ENCODE data around the gene MZT2B.
"Not testable (repeated sequence)": the region's sequence is repeated elsewhere in the genome, so short reads cannot be mapped to it uniquely, and the experiment has no call there.

The MZT2B gene

DNA sequence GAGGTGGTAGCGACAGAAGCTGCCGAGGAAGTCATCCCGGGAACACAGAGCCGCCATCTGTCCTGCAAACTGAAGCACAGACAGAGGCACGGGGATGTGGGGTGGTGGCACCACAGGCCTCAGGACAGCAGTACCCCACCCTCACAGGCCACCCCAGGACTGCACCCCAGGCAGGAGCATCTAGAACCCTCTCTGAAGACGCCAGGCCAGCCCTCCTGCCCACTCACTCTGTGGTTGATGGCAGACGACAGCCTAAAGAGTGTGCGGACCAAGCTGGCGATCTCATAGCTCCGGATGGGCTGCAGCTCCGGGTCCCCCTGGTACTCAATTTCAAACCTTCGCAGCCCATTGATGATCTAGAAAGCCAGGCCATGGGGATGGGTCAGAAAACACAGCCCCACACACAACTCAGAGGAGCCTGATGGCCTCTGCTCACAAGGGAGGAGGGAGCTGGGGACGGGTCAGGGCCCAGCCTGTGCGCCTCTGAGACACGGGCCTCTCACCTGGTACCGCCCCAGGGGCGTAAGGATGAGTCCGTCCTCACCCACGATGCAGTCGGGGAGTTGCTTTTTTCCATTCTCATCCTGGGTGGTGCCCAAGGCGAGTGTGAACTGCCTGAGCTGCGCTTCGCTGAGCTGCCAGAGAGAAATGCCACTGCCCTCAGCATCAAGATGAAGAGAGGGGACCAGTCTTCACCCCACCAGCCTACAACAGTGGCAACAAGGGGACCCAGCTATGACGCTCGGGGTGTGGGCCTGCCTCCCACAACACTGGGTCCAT, 29.1 kb upstream of the MZT2B start:
- no peak for DNase-seq

DNA sequence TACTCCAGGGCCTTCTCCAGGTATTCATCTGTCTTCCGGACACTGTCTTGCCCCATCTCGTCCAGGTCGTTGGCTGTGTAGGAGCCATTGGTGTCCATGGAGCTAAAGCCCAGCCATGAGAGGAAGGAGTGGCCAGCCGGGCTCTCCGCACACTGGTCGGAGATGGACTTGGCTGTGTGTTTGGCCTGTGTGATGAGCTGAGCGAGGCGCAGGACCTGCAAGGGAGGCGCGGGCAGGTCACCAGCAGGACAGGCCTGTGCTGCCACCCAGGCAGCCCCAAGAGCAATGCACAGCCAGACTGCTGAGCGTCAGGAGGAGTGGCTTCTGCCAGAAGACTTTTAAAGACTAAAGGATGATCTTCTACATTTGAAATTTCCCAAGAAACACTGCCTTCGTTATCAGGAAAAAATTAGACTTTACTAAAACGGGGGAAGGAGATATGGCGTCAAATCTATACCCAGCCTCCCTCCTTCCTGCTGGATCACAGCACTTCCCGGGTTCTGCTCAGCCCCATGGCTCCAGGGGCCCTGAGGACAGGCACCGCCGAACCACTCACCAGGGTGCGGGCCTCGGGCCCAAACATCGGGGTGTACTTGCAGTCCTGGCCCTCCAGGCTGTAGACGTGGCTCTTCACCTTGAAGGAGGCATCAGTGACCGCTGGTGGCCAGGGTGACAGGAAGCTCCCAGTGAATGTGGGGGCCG, 28.2 kb upstream of the MZT2B start:
- not testable (repeated sequence) for DNase-seq

DNA sequence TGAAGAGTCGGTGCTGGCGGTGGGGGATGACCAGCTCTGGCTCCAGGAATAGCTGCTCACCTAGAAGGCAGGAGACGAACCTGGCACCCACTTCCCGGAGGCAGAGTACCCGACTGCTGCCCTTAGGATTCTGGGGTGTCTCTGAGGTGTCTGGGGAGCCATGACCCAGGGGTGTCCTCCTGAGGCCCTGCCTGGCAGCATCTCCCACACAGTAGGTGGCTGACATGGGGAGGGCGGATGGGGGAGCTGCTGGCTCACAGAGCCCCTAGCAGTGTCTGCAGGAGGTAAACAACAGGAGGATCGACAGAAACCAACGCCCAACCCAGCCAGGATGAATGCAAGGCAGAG, 27.7 kb upstream of the MZT2B start:
- not testable (repeated sequence) for DNase-seq

DNA sequence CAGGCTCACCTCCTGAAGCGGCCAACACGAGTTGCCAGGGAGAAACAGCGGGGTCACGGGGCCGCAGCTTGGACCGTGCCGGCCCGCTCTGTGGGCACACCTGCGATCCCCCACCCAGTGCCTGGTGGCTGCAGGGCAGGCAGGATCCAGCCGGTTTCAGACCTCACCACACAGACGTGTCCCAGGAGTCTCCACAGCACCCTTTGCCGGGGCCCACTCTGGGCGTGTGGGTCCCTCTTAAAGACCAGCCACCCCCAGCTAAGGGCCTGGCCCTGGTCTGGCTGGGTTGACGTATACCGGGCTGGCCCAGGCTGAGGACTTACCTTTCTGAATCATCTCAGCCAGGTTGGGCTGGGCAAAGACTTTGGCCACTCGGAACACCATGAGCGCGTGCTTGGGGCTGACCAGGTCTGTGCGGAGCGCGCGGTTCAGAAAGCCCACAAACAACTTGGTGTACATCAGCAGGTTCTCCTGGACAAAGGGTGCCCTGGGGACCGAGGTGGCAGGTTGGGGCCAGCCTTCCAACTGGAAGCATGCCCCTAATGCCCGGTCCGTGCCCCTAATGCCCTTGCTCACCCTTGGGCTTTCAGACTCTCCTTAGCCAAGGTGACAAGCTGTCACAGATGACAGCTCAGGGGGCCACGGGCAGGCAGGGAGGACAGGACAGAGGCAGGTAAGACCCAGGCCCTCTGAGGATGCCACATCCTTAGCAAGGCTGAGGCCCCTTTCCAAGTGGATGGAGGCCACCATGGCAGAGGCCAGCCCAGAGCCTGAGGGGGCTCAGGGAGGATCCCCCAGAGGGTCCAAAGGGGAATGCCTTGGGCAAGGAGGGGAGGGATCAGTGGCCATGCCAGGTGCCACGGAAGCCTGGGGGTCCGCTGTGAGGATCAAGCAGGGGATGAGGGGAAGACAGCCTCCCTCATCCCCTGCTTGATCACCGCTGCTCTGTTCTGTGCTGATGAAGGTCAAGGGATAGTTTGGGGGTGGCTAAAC, 27.0 kb upstream of the MZT2B start:
- no peak for DNase-seq

DNA sequence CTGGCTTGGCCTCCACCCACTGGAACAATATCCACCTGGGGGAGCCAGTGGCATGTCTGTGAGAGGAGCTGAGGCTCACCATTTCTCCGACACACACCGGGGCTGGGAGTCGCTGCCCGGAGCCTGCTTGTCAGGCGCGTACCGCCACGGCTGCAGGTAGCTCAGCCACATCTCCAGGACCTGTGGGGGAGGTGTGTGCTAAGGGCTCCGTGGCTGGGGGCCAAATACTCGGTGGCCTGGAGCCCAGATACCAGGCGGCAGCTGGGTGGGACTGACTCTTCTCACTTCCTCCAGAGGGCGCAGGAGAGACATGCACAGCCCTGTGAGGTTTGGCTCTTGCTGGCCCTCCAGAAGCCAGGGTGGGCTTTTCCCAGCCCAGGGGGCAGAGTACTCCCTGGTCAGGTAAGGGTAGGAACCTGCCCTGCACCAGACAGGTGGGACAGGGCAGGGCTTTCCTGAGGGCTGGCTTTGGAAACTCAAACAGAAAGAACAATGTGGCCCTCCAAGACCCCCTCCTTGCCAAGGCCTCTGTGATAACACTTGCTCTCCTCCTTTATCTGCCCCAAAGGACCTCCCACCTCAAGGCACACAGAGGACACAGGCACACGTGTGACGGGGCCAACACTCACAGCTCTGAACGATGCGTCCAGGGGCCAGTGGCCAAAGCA, 26.0 kb upstream of the MZT2B start:
- peak; percentile 12 for DNase-seq

DNA sequence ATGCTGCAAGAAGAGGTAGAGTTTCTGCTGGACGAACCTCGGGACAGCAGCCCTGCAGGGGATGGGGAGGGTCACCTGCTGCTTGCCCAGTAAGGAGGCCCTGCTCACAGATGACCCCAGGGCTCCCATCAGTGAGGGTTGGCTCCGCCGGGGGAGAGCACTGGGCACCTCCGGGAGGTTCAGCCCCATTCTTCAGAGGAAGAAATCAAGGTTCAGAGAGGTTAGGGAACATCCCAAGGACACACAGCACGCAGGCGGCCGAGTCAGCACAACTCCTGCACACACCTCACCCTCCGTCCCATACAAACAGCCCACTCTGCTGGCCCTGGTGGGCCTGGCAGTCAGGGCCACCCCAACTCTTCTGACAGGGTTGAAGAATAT, 25.4 kb upstream of the MZT2B start:
- no peak for DNase-seq

DNA sequence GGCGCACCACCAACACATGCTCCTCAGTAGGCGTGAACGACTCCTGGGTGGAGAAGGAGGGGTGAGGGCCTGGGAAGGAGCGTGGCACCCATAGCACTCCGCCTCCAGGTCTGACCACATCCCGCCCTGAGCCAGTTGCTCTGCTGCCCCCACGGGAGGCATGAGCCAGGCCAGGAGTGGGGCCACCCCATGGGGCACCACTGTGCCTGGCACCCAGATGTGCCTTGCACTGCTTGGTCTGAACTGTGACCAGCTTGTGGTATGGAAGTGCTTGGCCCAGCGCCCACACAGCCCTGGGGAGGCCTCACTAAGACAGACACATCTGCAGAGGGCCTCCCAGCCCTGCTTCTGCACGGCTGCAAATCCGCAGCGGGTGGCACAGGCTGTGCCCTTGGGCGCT, 24.7 kb upstream of the MZT2B start:
- not testable (repeated sequence) for DNase-seq

DNA sequence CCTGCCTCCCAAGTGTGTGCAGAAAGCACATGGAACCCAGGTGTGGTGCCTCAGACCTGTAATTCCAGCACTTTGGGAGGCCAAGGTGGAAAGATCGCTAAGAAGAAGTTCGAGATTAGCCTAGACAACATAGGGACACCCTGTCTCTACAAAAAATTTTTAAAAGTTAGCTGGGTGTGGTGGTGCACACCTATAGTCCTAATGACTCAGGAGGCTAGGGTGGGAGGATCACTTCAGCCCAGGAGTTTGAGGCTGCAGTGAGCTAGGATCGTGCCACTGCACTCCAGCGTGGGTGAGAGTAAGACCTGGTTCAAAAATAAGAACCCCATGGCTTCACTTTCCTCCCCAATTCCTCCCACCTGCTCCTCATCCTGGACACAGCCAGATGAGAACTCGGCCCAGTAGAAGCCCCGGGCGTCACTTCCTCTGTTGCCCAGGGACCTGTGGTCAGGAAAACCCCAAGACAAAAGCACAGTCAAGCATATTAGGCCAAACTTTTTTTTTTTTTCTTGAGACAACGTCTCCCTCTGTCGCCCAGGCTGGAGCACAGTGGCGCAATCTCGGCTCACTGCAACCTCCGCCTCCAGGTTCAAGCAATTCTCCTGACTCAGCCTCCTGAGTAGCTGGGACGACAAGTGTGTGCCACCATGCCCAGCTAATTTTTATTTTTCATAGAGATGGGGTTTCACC, 24.1 kb upstream of the MZT2B start:
- not testable (repeated sequence) for DNase-seq

DNA sequence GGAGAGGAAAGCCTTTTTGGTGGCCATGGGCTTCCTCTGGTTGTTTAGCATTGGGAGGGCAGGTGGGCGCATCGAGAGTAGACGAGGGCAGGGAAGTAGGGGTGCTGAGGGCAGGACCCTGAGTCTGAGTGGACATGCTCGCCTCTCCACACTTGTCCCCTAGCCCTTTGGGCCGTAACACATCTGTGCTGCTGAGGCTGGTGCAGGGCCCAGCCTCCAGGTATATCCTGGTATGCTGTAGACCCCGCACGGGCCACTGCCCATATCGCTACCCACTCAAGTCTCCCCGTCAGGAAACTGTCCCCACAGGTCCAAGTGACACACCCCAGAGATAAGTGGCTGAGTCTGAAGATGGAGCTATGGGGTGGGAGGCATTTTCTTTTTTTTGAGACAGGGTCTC, 23.4 kb upstream of the MZT2B start:
- no peak for DNase-seq

DNA sequence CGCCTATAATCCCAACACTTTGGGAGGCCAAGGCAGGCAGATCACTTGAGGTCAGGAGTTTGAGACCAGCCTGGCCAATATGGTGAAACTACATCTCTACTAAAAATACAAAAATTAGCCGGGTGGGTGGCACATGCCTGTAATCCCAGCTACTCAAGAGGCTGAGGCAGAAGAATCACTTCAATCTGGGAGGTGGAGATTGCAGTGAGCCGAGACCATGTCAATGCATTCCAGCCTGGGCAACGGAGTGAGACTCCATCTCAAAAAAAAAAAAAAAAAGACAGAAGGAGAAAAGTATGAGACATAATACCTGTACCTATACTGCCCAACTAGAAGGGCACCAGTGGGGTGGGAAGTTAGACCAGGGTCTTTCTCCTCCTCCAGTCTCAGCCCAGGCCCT, 22.7 kb upstream of the MZT2B start:
- DNase-seq, result not testable (repeated sequence)

DNA sequence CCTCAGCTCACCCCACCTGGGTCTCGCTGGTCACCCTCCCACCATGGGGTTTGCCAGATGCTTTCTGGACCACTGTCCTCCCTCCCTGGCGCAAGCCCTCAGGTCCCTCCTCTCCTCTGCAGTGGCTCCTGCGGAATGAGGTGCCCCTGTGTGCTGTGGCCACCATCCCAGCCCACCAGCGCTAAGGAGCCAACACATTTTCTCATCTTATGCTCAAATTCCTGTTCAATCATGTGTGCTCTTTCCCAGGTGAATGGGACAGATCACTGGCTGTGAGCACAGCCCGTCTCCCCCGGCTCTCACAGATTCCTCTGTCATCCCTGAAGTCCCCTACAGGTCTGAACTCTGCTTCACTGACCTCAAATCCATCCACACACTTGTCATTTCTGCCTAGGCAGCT, 21.9 kb upstream of the MZT2B start:
- no peak for DNase-seq

DNA sequence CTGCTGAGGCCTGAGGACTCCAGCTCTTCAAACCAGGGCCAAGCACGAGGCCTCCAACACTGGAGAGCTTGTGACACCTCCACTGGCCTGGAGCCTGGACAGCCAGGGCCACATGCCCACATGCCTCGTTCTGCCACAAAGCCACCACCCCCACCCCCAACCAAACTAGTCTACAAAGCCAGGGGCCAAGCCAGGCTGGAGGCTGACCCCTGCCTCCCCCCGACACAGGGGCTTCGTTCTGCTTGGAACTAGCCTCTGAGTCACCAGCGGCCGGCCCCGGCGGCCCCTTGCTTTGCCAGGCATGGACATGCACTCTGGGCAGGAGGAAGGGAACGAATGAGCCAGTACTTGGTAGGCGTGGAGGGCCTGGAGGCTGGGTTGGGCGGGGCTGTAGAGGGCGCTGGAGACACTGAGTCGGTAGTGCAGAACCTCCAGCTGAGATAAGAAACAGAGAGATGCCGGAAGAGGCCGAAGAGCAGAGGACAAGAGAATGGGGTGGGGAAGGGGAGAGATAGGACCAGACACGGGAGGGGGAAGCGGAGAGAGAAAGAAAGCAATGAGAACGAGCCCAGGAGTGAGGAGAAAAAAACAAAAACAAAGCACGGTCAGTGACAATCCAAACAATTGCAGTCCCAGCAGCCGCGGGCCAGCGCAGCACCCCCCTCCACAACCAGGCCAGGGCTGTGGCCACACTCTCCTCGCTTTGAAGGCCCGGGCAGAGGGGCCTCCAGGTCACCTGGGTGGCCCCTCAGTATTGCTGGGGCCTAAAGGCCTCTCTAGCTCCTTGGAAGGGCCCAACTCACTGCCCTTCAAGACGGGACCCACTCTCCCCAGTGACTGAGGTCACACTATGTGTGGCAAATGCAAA, 21.0 kb upstream of the MZT2B start:
- not testable (repeated sequence) for DNase-seq

DNA sequence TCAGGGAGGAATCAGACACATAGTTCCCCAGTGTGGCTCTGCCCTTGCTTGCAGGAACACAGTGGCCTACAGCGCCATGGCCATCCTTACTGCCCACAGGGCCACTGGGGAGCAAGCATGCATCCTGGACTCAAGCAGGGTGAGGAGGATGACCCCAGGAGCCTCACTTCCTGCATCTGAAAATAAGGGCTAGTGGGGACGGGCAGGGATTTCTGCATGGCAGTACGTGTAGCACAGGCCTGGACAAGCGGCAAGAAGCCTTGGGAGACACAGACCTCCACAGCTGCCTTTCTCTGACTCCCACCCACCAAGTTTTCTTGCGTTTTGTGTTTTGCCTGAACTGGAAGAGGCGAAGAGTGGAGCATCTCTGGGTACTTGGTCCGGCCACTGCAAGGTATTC, 19.6 kb upstream of the MZT2B start:
- not testable (repeated sequence) for DNase-seq

DNA sequence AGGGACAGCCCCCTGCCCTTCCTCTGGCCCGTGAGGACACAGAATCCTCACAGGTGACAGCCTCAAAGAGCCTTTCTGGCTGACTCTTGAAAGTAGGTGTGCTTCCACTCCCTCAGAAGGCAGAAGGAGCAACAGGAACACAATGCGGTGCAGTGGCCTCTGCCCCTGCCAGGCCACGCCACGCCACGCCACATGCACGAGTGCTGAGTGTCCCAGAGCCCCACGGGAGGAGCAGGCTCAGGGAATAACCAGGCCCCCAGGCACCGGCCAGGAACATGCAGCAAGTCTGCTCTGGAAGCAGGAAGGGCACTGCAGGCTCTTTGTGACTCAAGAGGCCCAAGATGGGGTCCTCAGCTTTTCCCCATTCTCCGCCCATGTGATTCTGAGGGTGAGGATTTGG, 19.1 kb upstream of the MZT2B start:
- DNase-seq, result no peak

DNA sequence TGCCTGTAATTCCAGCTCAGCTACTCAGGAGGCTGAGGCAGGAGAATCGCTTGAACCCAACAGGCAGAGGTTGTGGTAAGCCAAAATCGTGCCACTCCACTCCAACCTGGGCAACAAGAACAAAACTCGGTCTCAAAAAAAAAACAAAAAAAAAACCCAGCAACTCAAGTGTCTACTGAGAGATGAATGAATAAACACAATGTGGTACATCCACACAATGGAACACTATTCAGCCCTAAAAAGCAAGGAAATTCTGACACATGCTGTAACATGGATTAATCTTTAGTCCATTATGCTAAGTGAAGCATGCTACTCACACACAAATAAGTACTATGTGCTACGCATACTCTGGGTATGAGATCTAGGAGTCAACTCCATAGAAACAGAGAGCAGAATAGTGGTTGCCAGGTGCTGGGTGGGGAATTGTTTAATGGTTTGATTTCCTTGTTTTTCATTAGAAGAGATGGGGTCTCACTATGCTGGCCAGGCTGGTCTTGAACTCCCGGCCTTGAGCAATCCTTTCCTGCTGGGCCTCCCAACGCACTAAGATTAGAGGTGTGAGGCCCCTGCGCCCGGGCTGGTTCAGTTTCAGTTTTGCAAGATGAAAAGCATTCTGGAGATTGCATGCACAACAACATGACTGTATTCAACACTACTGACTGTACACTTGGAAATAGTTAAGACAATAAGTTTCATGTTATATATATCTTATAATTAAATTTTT, 16.6 kb upstream of the MZT2B start:
- no peak for DNase-seq

DNA sequence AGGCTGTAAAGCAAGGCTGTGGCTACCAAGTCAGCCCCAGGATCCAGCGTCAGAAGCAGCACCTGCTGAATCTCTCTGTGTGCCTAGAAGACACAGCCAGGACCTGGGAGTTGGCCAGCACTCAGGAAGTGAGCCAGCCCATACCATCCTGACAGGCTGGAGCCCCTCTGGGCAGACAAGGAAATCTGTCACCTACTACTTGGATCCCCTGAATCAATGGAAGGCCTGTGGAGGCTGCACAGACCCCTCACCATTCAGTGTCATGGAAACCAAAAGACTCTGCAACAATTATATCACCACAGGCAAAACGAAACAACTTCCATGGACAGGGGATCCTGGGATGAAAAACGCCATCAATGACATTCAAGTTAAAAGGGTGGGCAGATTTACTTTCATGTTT, 15.5 kb upstream of the MZT2B start:
- DNase-seq, result not testable (repeated sequence)

DNA sequence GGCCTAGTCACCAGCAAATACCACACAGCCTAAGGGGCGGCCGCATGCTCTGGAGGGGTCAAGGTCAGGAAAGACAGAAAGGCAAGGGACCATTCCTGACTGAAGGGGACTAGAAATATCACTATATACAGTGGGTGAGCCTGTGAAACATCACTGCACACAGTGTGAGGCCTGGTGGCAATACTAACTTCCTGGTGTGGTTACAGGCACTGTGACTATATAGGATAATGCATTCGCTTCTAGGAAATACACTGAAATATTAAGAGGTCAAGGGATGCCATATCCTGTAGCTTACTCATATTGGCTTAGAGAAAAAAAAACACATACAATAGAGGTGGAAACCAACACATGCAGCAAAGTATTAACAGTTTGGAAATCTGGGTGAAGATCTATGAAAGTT, 12.9 kb upstream of the MZT2B start:
- not testable (repeated sequence) for DNase-seq

DNA sequence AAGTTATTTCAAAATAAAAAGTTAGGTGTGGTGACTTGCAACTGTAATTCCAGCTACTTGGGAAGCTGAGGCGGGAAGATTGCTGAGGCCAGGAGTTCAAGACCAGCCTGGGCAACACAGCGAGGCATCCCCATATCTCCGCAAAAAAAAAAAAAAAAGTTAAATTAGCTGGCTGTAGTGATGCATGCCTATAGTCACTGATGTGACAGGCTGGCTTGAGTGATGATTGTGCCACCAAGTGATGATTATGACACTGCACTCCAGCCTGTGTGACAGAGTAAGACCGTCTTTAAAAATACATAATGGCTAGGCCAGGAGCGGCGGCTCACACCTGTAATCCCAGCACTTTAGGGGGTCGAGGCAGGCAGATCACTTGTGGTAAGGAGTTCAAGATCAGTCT, 12.2 kb upstream of the MZT2B start:
- no peak for DNase-seq

DNA sequence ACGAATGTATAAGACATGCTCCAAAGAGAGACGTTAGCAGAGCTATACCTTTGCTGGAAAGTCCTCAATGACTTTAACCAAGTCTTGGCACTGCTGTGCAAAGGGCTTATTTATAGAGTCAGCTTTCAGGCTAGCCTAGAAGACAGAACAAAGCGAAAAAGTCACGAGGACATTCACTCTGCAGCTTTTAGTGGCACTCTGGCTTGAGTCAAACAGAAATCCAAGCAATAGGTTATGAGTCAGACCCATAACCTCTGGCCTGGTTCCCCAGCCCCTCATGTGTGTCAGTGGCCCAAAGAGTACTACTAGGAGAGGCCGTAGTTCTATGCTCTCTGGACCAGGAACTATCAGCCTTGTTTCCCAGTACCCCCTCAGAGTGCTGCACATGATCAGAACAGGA, 7.2 kb upstream of the MZT2B start:
- DNase-seq, result not testable (repeated sequence)

All from stimulated activated CD4-positive, alpha-beta T cell treated with anti-CD3 and anti-CD28 coated beads, Interleukin-4, amount 100 ng/mL, for 24 hours (primary cell).